Activated T-helper 17 cell treated with anti-CD3 and anti-CD28 coated beads, Interleukin-2, amount 50 U/mL, for 72 hours (primary cell): ENCODE results near the gene OVAAL. TPM values are rescaled to one million over a fixed set of nuclear protein-coding genes. Genes with fewer than 3 reads are reported as not detected.

Experiments
- ATAC-seq: fragments of 150-1000 bp; cut with Tn5 transposase; replicated peaks from 2 replicates; pipeline ENCODE4 v1.10.0; 2021; ENCODE audit warnings: mild to moderate bottlenecking, moderate library complexity
- H3K27ac Mint-ChIP-seq: one replicate; pipeline ENCODE4 v1.8.0; 2022; ENCODE audit warnings: mixed read lengths
- H3K27me3 Mint-ChIP-seq: one replicate; pipeline ENCODE4 v1.8.0; 2022; ENCODE audit warnings: mixed read lengths
- H3K36me3 Mint-ChIP-seq: one replicate; pipeline ENCODE4 v1.8.0; 2022; ENCODE audit warnings: low read depth, mild to moderate bottlenecking, mixed read lengths
- H3K4me1 Mint-ChIP-seq: one replicate; pipeline ENCODE4 v1.8.0; 2022; ENCODE audit warnings: mixed read lengths
- H3K4me3 Mint-ChIP-seq: one replicate; pipeline ENCODE4 v1.8.0; 2022; ENCODE audit warnings: mild to moderate bottlenecking, mixed read lengths
- H3K9me3 Mint-ChIP-seq: one replicate; pipeline ENCODE4 v1.8.0; 2022; ENCODE audit warnings: mixed read lengths
- total RNA-seq, 2 donors: library from RNA; stranded (reverse); gene quantifications; one replicate each; pipeline ENCODE4 v1.2.3, GENCODE V29; 2022

The OVAAL gene
- not detected for total RNA-seq

DNA sequence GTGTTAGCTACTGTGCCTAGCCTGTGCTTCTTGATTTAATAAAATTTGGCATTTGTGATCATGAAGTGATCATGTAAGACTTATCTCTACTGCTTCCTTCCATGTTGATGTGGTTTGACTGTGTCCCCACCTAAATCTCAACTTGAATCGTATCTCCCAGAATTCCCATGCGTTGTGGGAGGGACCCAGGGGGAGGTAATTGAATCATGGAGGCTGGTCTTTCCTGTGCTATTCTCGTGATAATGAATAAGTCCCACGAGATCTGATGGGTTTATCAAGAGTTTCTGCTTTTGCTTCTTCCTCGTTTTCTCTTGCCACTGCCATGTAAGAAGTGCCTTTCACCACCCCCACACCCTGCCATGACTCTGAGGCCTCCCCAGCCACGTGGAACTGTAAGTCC is at the start of gene OVAAL:
Gene OVAAL (plus strand): TSS at position 301 of the 400 bp plus-strand sequence.
- Mint-ChIP-seq H3K4me3 (no peak within 1 kb of the TSS), H3K36me3 (no peaks in the 10 kb centered on the region), H3K27ac (no peak within 1 kb of the TSS), H3K27me3 (peaks cover 23% of the 10 kb centered on the region), H3K4me1 (no peaks in the 10 kb centered on the region), H3K9me3 (peaks cover 4% of the 10 kb centered on the region)
- ATAC-seq, result no peak

DNA sequence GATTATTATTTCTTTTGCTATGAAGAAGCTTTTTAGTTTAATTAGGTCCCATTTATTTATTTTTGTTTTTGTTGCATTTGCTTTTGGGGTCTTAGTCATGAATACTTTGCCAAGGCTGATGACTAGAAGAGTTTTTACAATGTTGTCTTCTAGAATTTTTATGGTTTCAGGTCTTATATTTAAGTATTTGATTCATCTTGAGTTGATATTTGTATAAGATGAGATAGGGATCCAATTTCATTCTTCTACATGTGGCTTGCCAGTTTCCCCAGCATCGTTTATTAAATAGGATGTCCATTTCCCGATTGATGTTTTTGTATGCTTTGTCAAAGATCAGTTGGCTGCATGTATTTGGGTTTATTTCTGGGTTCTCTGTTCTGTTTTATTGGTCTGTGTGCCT is 47.9 kb upstream of the OVAAL start:
- Mint-ChIP-seq H3K4me3 (no peak overlapping the region), H3K27ac (no peak overlapping the region), H3K27me3 (peaks cover 6% of the 10 kb centered on the region), H3K4me1 (peaks cover 6% of the 10 kb centered on the region), H3K9me3 (no peaks in the 10 kb centered on the region), H3K36me3 (no peaks in the 10 kb centered on the region)
- ATAC-seq, result no peak

DNA sequence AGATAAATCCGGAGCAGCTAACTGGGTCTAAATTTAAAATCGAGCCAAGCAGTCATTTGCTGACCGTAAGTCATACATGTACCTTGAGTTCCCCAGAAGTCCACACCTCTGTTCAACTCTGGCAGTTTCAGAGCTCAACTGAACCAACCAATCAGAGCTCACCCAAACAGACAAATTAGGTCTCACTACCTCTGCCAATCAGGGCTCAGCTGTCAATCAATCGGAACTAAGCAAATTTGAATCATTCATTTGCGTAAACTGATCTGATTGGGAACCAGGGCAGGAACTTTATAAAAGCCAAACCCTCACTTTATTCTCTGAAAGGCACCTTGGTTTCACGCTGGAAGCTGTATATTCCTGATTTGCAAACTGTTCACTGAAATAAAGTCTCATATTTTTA is 45.2 kb upstream of the OVAAL start:
- H3K27me3 Mint-ChIP-seq, result peaks cover 6% of the 10 kb centered on the region
- H3K4me3 Mint-ChIP-seq, result no peak overlapping the region
- H3K4me1 Mint-ChIP-seq, result no peaks in the 10 kb centered on the region
- no peaks in the 10 kb centered on the region for H3K9me3 Mint-ChIP-seq
- no peaks in the 10 kb centered on the region for H3K36me3 Mint-ChIP-seq
- no peak overlapping the region for H3K27ac Mint-ChIP-seq
- ATAC-seq, result no peak

DNA sequence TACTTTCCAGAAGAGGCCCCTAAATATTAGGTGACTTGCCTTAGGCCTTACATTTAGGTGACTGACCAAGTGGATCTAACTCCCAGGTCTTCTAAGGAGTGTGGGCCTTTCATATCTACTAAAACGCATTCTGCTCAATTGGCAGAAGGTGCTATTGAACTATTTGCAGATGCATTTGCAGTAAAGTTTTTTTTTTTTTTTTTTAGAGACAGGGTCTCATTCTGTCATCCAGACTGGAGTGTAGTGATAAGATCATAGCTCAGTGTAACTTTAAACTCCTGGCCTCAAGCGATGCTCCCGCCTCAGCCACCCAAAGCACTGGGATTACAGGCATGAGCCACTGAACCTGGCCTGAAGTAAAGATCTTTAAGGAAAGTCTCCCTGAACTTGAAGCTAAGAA is 43.4 kb upstream of the OVAAL start:
- Mint-ChIP-seq H3K9me3 (no peaks in the 10 kb centered on the region), H3K4me3 (no peak overlapping the region), H3K27ac (no peak overlapping the region), H3K4me1 (no peaks in the 10 kb centered on the region), H3K27me3 (peaks cover 14% of the 10 kb centered on the region), H3K36me3 (no peaks in the 10 kb centered on the region)
- no peak for ATAC-seq

DNA sequence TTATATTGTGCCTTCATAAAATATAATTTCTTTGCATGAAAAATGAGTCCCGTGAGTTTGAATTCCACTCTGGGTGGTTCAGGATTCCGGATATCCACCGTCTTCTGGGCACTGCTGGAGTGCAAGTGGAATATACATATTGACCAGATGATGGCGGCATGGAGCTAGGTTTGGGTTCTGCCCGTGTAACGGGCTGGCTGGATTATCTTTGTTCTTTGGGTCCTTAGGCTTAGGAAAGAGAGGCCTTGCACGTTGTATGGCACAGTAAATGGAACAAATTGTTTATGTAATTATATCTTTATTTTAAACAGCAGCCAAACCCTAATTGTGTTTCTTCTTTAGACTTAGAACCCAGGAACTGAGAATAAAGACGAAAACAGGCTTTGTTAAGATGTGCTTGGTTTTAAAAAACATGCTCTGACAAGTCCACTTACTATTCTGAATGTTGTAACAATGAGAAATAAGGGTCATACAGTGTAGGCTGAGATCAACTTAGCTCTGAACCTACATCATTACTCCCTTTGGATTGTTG is 42.8 kb upstream of the OVAAL start:
- peak; percentile 98 for ATAC-seq
- Mint-ChIP-seq H3K9me3 (no peaks in the 10 kb centered on the region), H3K27ac (no peak overlapping the region)

DNA sequence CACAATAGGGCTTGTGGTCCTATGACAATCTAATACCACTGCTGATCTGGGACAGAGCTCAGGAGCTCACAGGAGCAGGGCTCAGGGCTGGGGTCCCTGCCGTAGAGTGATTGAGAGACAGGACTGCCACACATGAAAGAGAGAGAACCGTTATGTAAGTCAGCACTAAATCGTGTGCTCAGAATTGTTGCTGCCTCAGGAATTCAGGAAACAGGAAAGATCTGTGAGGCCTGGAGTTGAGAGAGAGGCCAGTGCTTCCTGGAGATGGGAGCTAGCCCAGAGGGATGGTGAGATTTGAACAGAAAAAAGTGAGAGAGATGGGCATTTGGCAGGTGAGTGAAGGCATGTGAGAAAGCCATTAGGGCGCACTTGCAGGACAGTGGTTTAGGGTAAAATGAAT is 38.9 kb upstream of the OVAAL start:
- Mint-ChIP-seq H3K36me3 (no peaks in the 10 kb centered on the region), H3K9me3 (no peaks in the 10 kb centered on the region), H3K27me3 (peaks cover 7% of the 10 kb centered on the region), H3K4me3 (no peak overlapping the region), H3K27ac (no peak overlapping the region), H3K4me1 (no peaks in the 10 kb centered on the region)
- ATAC-seq, result no peak

More for the DNA sequence above, 42.8 kb upstream of the OVAAL start:
- H3K27me3 Mint-ChIP-seq, result peaks cover 14% of the 10 kb centered on the region
- no peaks in the 10 kb centered on the region for H3K36me3 Mint-ChIP-seq
- H3K4me3 Mint-ChIP-seq, result no peak overlapping the region
- no peaks in the 10 kb centered on the region for H3K4me1 Mint-ChIP-seq

DNA sequence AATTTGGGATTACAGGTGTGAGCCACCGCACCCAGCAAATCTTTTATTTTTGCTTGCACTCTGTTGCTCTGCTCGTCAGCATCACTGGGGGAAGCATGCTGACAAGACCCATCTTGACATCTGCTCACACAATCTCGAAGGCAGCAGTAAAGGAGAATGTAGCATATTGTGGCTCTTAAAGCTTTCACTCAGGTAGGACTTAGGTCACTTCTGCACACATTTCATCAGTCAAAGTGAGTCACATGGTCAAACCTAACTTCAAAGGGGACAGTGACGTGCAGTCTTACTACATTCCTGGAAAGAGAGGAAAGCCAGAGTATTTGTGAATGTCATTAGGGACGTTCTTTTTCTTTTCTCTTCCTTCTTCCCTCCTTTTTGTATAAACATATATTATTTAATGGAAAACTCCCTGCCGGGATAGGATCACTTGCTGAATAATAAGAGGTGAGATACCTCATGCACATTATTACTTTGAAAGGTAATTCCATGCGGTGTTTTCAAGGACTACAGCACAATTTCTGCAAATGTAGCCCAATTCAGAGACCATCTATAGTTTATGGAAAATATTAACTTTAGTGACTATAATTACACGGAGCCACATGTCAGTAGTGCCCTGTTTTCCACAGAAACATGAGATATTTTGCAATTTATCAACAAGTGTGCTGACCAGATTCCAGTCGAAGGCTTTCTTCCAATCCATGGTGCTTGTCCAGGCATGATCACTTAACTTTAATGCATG is 37.1 kb upstream of the OVAAL start:
- Mint-ChIP-seq H3K27ac (no peak overlapping the region), H3K4me1 (no peaks in the 10 kb centered on the region), H3K36me3 (no peaks in the 10 kb centered on the region), H3K9me3 (no peaks in the 10 kb centered on the region), H3K4me3 (no peak overlapping the region), H3K27me3 (peaks cover 7% of the 10 kb centered on the region)
- ATAC-seq, result no peak

DNA sequence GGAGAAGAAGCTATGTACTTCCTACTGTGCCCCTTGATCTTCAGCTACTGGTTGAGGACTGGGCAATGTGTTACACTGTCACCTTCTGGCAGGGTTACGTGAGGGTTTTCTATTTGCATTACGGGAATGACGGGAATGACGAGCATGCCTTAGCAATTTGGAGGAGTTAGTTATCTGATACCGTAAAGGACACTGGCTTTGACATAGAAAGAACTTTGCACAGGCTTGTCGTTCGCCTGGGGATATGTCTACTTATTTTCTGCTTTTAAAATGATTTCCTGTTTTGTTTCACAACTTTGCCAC is 36.6 kb upstream of the OVAAL start:
- Mint-ChIP-seq H3K27me3 (peaks cover 7% of the 10 kb centered on the region), H3K36me3 (no peaks in the 10 kb centered on the region), H3K9me3 (no peaks in the 10 kb centered on the region), H3K27ac (no peak overlapping the region), H3K4me3 (no peak overlapping the region), H3K4me1 (no peaks in the 10 kb centered on the region)
- ATAC-seq, result no peak

DNA sequence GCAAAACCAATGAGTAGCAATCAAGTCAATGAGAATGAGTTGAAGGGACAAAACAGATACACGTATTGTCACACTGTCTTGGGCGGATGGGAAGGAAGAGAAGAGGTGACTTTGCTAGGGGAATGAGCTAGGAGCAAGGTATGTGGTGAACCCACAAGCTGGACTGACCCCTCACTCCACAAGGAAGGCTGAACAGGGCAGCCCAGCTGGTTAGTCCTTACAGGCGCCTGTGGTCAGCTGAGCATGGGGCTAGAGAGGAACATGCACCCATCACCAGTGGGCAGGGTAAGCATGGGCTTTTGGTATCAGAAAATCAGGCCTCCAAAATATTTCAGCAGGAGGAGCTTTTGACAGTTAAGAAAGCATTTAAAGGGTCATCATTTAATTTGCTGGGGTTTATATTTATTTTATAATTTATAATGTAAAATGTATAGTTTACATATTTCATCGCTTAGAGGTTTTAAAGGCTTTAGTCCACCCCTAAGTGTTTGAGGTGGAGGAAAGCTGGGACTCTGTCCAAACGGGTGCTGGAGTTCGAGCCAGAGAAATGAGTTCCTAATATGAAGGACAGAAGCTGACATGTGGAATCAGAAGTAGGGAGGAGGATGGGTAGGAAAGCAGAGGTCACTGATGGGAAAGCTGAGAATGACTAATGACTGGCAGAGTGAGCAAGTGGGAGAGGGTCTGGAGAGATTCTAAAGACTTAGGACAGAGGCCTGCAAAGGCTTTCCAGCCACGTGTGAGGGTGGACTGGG is 34.4 kb upstream of the OVAAL start:
- no peak overlapping the region for H3K4me3 Mint-ChIP-seq
- ATAC-seq, result no peak
- no peaks in the 10 kb centered on the region for H3K9me3 Mint-ChIP-seq
- peaks cover 7% of the 10 kb centered on the region for H3K27me3 Mint-ChIP-seq
- no peak overlapping the region for H3K27ac Mint-ChIP-seq
- H3K36me3 Mint-ChIP-seq, result no peaks in the 10 kb centered on the region
- H3K4me1 Mint-ChIP-seq, result no peaks in the 10 kb centered on the region

DNA sequence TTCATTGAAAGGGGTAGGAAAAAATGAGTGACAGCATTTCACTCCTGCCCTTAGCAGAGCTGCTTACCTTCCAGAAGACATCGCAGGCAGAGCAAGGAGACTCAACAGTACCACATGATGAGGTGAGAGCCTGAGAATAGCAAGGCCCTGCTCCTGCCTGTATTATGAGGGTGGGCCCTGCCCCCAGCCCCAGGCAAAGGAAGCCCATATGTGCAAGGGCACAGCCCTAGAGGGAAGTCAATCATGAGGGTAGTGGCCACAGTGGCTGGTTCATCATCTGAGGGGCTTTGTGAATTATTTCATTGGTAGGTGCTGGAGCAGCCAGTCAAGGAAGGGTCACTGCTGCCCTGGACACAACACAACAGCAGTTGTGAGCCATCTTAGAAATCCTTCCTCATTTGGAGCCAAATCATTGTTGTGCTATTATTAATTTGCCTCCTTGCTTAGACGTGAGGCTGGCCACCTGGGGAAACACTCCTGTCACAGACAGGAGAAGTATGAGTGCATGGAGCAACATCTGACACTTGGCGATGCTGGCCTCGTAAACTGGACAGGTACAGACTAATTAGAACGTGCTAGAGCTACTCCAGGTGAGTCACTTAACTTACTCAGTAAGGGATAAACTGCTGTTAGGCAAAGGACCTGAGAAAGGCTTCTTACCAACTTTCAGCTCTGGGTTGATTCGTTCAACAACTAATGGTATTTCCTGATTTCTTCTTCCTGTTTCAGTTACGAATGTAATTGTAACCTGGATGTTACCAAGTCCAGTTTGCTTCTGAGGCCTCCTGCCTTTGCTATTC is 33.6 kb upstream of the OVAAL start:
- H3K9me3 Mint-ChIP-seq, result no peaks in the 10 kb centered on the region
- no peak overlapping the region for H3K27ac Mint-ChIP-seq
- no peaks in the 10 kb centered on the region for H3K4me1 Mint-ChIP-seq
- H3K27me3 Mint-ChIP-seq, result no peaks in the 10 kb centered on the region
- no peaks in the 10 kb centered on the region for H3K36me3 Mint-ChIP-seq
- ATAC-seq, result no peak
- no peak overlapping the region for H3K4me3 Mint-ChIP-seq

DNA sequence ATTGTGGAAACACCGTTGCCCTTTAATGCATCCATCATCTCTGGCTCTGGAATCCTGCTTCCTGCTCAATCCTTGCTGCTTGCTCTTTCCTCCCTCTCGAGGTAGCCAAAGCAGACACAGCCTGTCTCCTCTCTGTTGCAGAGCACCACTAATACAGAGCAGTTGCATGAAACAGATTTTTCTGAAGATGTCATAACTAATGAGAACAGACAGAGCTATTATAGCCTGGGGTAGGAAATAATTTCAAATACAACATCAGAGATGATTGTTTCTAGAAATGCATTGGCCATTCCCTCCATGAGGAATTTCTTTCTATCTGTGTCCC is 33.1 kb upstream of the OVAAL start:
- no peaks in the 10 kb centered on the region for H3K36me3 Mint-ChIP-seq
- no peak overlapping the region for H3K4me3 Mint-ChIP-seq
- H3K27me3 Mint-ChIP-seq, result no peaks in the 10 kb centered on the region
- no peak overlapping the region for H3K27ac Mint-ChIP-seq
- no peak for ATAC-seq
- no peaks in the 10 kb centered on the region for H3K9me3 Mint-ChIP-seq
- H3K4me1 Mint-ChIP-seq, result no peaks in the 10 kb centered on the region

DNA sequence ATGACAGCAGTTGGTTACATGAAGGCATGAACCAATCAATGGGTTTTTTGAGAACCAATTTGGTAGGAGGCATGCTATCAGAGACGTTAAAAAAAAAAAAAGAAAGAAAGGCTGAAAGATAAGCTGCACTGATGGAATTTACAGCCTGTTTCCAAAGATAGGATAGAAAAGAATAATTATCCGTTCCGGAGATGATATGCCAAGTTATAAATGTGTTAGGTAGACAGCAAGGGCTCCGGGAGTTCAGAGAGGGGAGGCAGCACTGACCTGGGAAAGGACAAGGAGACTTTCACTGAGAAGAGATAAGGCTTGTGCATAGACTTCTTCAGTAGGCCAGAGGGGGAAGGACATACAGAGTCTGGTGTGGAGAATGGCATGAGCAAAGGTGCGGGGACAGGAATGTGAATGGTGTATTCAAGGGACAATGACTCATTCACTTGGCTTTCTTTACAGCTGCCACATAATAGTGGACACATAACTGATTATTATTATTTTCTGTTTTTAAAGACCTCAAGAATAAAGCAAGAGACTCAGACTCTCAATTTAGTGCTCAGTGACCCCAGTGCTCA is 31.6 kb upstream of the OVAAL start:
- Mint-ChIP-seq H3K27me3 (no peaks in the 10 kb centered on the region), H3K4me3 (no peak overlapping the region), H3K4me1 (no peaks in the 10 kb centered on the region), H3K27ac (no peak overlapping the region), H3K36me3 (no peaks in the 10 kb centered on the region), H3K9me3 (no peaks in the 10 kb centered on the region)
- no peak for ATAC-seq

DNA sequence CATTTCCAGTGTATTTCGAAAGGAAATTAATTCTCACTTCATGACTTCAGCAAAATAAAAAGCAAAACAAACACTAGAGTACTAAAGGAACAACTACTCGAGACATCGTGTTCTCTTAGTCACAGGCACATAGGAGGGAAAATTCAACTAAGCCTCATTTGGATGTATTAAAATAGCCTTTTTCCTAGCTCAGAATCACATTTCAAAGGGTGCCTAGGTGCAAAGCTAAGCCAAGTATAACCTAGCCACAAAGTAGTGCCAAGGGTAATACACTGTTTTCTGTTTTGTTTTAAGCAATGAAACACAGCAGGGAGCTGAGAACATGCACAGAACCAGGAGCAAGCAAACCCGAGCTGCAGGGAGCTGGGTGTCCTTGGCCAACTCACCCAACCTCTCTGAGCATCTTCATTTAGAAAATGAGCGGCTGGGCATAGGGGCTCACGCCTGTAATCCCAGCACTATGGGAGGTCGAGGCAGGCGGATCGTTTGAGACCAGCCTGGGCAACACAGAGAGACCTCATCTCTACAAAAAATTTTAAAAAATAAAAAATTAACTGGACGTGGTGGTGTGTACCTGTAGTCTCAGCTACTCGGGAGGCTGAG is 29.8 kb upstream of the OVAAL start:
- no peak for ATAC-seq
- Mint-ChIP-seq H3K36me3 (no peaks in the 10 kb centered on the region), H3K27me3 (no peaks in the 10 kb centered on the region), H3K4me3 (no peak overlapping the region), H3K9me3 (no peaks in the 10 kb centered on the region), H3K4me1 (no peaks in the 10 kb centered on the region), H3K27ac (no peak overlapping the region)

DNA sequence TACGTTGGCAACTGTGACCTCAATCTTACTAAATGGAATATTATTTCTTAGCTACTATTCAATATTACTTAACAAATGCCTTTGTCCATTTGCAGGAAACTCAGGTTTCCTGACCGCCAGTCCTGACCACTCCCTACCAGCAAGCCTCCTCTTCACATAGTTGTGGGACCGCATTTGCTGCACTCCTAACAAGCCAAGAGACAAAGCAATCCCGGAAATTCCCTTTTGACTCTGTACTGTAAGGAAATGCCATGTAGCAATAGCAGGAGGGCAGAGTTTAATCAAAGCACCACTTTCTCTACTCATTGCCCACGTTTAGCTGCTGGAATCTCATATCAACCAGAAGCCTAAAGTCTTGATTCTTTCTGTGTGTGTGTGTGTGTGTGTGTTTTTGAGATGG is 28.3 kb upstream of the OVAAL start:
- H3K36me3 Mint-ChIP-seq, result no peaks in the 10 kb centered on the region
- no peak overlapping the region for H3K27ac Mint-ChIP-seq
- H3K4me1 Mint-ChIP-seq, result no peaks in the 10 kb centered on the region
- no peaks in the 10 kb centered on the region for H3K9me3 Mint-ChIP-seq
- H3K4me3 Mint-ChIP-seq, result no peak overlapping the region
- H3K27me3 Mint-ChIP-seq, result peaks cover 4% of the 10 kb centered on the region
- ATAC-seq, result no peak
